NOMO-1 treated with DMSO at 0.1 percent for 48 hours (cell line): ENCODE data around the gene FCHSD2.
"Not testable (repeated sequence)": the region's sequence is repeated elsewhere in the genome, so short reads cannot be mapped to it uniquely, and the experiment has no call there.

Source experiments
- DNase-seq: peaks from one replicate; lab custom pipeline; 2025; ENCODE audit not compliant: unreplicated experiment; lab: John Stamatoyannopoulos, UW

FCHSD2 gene

GRCh38 chr11:72811686-72812085, 330.4 kb downstream of the FCHSD2 start:
- not testable (repeated sequence) for DNase-seq

- DNase-seq = no peak
These were observed 333.8 kb downstream of the FCHSD2 start for GRCh38 chr11:72808331-72808798.

- DNase-seq = peak; percentile 79
These were observed 334.3 kb downstream of the FCHSD2 start for GRCh38 chr11:72807792-72808191.

- peak; percentile 92 for DNase-seq
These were observed 335.0 kb downstream of the FCHSD2 start for GRCh38 chr11:72807021-72807693.

- not testable (repeated sequence) for DNase-seq
These were observed 335.7 kb downstream of the FCHSD2 start for GRCh38 chr11:72806378-72806777.

- DNase-seq = peak; percentile 86
These were observed 336.9 kb downstream of the FCHSD2 start for GRCh38 chr11:72805216-72805615.

GRCh38 chr11:72802822-72803221, 339.3 kb downstream of the FCHSD2 start:
- DNase-seq = no peak

GRCh38 chr11:72799441-72799840, 342.7 kb downstream of the FCHSD2 start:
- DNase-seq = no peak

- DNase-seq = no peak
These were observed 343.8 kb downstream of the FCHSD2 start for GRCh38 chr11:72798361-72798760.

- peak; percentile 91 for DNase-seq
These were observed 348.4 kb downstream of the FCHSD2 start, which contains the start of gene STARD10 for GRCh38 chr11:72793425-72794367. Gene STARD10 (minus strand): TSS chr11:72794047. CDS start chr11:72781181, 12,866 bp downstream.

GRCh38 chr11:72793076-72793424, 349.1 kb downstream of the FCHSD2 start:
- DNase-seq = no peak

- no peak for DNase-seq
These were observed 349.6 kb downstream of the FCHSD2 start for GRCh38 chr11:72792437-72793021.

- DNase-seq = not testable (repeated sequence)
These were observed 350.9 kb downstream of the FCHSD2 start for GRCh38 chr11:72791228-72791627.

GRCh38 chr11:72789493-72790131, 352.5 kb downstream of the FCHSD2 start:
- no peak for DNase-seq

GRCh38 chr11:72788241-72788640, 353.9 kb downstream of the FCHSD2 start:
- no peak for DNase-seq

GRCh38 chr11:72787216-72788104, 354.7 kb downstream of the FCHSD2 start:
- peak; percentile 72 for DNase-seq
